KBM-7 (cell line): ENCODE results near the gene DUSP7.

ENCODE experiments used
- DNase-seq: peaks from one replicate; pipeline ENCODE4 v3.0.0-alpha.2; 2015
- in situ Hi-C: fragments of 300-500 bp; cut with MboI; formaldehyde crosslinking; loops from 2 replicates; pipeline ENCODE4 v1.14.3; 2020; ENCODE audit warnings: low sequenced_read_pairs, low pct_unique_long_range_greater_than_20kb, mixed read lengths

Gene DUSP7

DNA sequence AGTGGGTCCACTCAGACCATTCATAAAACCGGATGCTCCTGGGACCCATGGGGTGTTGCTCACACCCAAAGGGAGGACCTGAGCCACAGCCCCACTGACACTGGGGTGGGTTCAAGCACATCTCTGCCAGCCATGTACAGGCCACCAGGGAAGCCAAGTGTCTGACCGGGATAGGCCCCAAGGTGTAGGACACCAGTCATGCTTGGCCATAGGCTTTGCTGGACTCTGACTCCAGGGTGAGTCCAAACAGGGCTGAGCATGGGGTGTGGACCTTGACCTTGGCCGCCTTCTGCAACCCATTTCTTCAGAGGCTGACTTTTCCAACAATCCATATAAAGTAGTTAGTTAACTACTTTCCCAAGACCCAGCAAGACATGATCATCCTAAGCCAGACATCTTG is 31.4 kb upstream of the DUSP7 start:
- DNase-seq = no peak
- in situ Hi-C loops = no loop called here

DNA sequence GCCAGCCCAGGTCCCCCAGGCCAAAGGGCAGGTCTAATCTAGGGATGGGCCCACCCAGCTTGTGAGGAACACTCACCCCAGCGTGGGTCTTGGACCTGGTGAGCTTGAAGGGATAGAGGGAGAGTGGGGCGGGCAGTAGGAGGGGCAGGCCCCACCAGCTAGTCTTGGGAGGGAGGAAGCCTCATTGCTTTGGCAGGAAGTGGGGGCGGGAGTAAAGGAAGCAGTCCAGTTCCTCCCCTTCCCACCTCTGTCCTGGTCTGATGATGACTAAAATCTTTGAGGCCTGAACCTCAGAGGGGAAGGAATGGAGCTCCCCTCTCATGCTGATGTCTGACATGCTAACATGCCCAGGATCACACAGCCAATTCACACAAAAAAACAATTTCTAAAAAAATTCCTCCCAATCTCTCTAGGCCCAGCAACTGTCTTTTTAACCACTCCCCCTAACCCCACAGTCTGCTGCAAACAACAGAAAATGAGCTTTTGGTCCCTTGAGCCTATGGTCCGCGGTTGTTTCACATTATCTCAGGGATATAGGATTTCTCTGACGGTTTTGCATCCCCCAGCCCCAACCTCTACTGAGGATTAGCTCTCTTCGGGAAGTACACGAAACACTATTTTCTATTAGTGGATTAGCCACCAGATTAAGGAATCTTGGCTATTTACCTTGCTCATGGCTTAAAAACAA is 30.7 kb upstream of the DUSP7 start:
- in situ Hi-C loops = no loop called here
- DNase-seq = peak; percentile 81

DNA sequence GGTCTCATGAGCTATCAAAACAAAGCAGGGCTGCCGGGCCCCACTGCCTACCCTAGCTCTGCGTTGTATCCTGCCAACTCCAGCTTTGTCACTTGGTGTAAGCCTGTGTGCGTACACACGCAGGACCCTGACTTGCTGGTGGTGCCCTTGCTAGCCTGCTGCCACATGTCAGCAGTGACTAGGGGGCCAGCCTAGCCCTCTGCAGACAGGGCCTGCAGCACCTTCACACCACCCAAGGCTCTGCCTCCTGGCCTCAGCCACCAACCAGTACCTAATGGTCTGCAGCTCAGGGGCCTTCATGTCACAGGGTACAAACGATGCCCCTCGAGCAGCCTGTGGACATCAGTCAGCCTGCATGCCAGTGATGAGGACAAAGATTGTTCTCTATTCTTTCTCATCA is 30.1 kb upstream of the DUSP7 start:
- no peak for DNase-seq
- in situ Hi-C loops = no loop called here

DNA sequence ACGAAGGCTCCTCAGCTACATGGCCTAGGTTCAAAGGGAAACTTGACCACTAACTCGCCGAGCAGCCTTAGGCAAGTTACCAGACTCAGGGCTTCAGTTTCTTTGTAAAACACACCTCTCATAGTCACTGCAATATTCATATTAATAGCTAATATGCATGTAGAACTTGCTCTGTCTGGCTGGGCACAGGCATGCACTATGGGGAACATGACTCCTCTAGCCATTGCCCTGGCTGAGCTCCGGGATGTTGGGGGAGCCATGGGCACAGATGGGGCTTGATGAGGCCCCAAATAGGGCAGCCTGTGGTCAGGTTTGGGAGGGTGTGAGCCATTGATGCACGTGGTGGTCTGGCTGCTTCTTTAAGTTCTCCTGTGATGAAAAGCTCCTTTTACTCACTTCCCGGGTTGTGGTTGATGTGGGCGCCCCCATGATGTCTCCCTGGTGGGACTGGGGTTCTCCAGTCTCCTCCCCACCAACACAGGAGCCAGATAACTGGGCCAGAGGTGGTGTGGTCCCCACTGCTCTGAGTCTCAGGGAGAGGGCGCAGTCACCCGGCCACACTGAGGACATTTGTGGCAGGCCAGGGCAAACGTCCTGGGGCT is 29.4 kb upstream of the DUSP7 start:
- in situ Hi-C loops = no loop called here
- no peak for DNase-seq

DNA sequence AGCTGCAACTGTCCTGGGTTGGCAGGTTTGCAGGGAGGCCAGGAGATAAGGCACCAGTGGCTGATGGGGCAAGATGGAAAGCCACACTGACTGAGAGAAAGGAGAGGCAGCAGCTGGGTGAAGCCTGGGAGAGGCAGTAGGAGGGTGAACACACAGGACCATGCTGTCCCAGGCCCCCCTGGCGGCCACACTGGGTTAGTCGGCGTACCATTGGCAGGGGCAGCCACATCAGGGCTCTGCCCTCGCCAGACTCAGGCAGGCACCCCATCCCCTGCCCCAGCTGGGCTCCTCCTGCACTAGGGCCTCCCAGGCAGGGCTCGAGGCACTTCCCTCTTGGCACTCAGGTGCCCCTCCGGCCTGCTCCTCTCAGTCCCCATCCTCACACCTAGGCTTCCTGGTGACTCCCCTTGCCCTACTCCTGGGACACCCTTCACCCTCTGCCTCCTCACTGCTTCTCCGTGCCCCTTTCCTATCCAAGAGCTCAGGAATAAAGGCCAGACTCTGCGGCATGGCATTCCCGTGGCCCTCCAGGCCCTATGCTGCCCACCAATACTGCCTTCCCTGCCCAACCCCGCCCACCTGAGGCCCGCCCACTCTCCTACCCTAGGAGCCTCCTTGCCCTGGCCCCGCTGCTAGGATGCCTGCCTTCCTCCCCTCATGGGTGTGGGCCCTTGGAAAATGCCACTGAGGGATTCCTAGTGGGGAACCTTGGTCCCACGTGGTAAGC is 28.7 kb upstream of the DUSP7 start:
- no peak for DNase-seq
- in situ Hi-C loops = no loop called here

DNA sequence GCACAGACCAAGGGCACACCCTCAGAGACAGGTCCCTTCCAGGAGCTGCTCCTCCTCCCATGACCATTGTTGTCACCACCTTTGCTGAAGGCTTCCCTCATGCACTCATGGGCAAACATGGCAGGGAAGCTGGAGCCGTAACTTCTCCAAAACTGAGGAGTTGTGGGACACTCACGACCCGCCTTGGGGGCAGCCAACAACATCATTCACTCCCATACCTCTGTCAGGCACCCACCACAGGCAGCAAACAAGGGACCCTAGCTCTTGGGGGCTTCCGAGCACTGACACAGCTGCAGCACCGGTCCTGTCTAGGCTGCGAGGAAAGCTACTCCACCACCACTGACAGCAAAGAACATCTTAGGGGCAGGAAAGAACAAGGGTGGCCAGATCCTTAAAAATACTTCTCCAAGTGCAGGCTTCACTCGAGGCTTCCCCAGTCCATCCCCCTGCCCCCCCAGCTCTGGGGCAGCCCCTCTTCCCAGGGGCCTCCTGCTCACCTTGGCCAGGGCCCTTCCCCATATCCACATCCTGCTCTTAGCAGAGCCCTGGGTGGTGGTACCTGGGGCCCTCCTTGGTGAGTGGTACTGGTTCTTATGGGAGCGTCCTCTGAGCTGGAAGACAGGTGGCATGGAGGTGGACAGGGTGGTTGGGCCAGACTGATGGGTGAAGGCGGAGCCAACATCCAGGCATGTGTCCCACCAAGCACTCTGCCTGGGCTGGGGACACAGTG is 28.0 kb upstream of the DUSP7 start:
- in situ Hi-C loops = no loop called here
- no peak for DNase-seq

DNA sequence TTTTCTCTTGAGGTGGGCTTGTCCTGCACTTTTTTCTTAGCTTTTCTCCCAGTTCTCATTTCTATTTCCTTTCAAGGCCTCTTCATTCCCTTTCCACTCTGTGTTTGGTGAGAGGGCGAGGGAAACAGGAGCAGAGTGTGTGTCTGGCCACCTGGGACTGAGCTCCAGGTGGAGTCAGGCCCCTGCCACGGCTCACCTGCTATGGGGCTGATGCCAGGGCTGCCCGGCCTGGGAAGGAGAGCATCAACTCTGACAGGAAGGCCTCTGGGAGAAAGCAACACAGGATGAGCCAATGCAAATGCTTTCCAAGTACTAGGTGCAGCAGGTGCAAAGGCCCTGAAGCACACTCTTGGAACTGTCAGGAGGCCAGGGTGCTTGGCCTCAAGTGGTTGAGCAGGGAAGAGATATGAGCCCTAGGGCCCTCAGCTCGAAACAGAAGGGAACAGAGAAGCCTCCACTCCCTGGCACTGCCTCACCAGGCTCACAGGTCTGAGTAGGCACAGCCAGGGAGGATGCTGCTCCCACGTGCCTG is 27.3 kb upstream of the DUSP7 start:
- in situ Hi-C loops = no loop called here

DNA sequence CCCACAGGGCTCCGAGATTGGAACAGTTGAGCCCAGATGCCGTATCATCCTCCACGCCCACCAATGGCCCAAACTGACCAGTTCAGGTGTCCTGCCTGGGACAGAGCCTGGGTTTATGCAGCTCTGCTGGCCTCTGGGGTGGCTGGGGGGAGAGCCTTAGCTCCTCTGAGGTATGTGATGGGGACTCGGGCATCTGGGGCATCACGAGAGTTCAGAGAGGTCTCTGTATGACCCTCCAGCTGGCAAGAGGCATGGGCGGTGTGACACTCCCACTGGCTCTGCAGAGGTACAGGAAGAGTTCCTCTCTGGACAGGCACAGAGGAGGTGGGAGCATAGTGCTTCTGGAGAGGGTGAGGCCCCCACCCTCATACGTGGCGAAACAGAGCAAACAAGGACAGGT is 26.6 kb upstream of the DUSP7 start:
- in situ Hi-C loops = no loop called here
- DNase-seq = no peak

More for the DNA sequence above, 27.3 kb upstream of the DUSP7 start:
- DNase-seq = no peak

DNA sequence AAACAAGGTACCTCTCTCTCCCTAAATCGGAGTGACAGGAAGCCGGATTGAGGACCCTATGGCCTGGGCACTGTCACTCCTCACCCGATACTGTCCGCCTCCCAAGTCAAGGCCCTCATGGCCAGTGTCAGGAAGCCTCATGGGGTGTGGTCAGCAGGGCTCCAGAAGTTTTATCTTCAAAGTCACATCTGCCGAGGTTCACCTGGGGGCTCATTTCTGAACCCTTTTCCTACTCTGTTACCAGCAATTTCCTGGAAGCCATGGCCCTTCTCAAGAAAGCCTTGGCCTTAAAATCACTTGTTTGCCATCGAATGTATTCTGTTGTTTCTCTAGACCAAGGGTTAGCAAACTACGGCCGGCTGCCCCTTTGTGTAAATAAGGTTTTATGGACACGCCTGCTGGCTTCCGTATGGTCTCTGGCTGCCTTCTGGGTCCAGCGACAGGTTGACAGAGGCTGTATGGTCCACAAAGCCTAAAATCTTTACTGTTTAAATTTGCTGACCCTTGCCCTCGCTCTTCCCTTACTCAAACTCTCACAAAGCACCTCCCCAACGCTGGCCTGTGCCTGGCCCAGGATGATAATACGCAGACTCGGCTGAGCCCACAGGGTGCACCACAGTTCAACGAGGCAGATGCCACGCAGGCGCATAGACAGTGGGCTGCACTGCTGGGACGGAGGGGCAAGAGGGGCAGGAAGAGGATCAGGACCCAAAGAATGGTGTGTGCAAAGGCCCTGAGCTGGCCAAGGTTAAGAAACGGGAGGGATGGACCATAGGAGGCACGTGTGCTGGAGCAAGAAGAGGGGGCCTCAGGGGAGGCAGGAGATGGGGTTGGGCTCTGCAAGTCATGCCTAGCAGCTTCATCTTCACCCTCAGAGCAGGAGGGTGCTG is 24.7 kb upstream of the DUSP7 start:
- in situ Hi-C loops = no loop called here
- DNase-seq = no peak

DNA sequence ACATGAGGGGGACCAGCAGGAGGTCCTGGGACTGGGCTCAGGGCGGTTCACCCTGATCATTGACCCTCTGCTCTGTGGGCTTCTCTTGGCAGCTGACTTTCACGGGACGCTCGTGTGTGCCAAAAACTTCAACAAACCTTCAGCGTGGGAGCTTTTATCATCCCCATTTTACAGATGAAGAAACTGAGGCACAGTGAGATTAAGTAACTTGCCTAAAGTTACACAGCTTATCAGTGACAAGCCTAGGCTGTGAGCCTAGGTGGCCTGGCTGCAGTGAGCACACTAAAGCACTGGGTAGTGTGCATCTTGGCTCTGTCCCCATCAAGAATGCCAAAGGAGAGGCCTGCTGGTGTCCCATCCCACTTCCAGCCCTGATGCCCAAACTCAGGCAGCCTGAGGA is 23.6 kb upstream of the DUSP7 start:
- DNase-seq = no peak
- in situ Hi-C loops = no loop called here

DNA sequence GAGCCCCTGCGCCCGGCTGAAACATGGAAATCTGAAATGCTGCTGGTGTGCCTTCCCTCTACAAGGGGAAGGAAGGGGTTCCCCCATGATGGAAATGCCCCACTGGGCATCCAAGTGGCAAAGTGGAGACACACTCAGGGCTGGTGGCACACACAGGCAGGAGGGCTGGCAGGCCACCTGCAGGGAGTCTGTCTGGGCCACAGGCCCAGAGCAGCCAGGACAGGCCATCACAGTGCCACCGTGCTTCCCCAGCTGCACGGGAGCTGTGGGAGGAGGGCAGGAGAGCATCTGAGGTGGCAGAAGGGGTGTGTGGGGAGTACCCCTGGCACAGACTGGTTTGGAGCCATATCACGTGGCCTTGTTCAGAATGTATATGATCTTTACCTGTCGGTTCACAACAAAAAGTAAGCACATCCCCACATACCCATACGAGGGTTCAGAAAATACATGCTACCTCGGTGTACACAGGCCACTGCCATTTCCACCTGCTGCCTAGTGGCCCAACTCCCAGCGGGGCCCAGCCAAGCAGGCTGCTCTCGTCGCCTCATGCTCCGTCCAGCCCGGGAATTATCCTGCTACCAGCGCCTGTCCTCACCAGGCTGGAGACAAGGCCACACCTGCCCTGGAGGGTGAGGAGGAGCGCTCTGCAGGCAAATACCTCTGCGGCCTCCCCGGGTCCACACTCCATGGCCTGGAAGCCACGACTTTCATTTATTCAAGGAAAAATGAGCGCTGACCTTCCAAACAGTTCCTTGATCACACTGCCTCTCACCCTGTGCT is 22.6 kb upstream of the DUSP7 start:
- in situ Hi-C loops = no loop called here
- DNase-seq = no peak

DNA sequence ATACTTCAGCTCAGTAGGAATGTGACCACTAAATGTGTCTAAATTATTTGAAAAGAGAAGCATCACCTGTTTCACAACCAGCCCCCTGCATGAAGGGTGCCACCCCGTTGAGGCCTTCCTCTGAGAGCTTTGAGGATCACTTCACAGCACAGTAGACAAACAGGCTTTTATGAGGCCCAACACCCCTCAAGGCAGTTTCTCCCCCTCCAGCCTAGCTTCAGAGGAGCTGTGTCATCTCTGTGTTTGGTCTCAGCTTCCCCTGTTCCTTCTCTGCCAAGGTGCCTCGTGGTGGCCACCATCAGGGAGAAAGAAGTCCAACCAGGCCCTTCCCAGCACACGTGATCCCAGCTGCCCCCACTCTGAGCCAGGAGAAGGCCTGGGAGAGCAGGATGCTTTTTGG is 21.6 kb upstream of the DUSP7 start:
- in situ Hi-C loops = no loop called here
- DNase-seq = no peak

DNA sequence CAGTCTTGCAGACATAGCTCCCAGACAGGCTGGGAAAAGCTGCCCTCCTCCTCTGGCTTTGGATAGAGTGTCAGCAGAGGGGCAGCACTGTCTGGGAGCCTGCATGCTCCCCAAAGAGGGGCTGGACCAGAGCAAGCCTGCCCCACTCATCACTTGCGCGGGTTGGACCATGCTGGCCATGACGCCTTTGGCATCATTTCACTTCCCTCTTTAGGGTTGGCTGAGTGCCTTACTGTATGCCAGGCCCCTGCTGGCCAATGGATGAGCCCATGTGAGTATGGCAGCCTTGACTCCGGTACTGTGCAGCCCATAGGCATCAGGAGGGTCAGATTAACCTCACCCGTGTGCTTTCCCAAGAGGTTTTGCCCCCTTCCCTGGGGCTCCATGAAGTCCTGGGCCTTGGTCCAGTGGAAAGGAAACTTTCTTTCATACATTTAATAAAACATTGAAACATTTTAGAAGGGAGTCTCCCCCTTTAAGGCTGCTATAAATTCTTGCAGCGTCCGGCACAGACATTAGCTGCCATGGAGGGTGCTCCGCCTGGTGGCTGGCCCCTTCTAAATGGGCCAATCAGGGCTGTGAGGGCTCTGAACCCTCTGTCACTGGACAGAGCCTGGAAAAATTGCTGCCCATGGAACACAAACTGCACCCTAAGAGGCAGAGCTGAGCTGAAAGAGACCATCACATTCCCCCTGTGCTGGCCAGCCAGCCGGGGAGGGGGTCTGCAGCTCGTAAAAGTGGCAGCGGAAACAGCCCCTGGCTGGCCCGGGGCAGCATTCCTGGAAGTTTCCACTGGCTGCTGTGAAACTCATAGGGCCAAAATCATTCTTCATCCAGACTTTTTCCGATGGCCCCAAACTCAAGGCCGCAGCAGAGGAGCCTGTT is 20.8 kb upstream of the DUSP7 start:
- in situ Hi-C loops = no loop called here
- DNase-seq = no peak

DNA sequence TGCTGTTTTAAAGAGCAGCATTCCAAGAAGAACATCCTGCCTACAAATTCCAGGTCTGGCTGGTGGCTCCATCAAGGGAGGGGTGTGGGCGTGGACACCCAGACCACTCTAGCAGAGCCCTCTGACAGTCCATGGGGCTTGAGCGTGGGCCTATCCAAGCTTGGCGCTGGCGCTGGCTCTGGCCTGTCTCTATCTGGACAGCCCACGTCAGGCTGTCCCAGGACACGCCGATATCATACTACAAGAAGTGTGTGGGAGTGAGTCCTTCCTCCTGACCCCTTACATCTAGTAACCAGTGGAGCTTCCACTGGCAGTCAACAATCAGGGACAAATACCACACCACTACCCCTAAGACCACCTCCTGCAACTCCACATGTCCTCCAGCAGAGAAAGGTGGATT is 17.1 kb upstream of the DUSP7 start:
- no peak for DNase-seq
- in situ Hi-C loops = no loop called here

DNA sequence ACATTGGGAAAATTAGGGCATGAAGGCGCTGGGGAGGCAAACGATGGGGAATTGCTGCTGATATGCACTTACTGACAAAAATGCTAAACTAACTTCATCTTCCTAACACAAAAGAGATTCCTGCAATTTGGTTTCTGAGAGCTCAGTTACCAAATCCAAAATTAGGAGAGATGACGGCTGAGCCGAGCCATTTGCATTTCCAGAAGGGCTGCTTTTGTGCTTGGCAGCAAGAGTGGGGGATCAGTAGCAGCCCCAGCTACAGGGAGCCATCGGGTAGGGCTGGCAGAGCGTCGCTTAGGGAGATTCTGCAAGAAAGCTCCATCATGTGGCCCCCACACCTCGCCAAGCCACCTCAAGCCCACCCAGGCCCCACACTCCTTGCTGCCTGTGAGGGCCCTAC is 16.1 kb upstream of the DUSP7 start:
- in situ Hi-C loops = no loop called here
- DNase-seq = no peak

DNA sequence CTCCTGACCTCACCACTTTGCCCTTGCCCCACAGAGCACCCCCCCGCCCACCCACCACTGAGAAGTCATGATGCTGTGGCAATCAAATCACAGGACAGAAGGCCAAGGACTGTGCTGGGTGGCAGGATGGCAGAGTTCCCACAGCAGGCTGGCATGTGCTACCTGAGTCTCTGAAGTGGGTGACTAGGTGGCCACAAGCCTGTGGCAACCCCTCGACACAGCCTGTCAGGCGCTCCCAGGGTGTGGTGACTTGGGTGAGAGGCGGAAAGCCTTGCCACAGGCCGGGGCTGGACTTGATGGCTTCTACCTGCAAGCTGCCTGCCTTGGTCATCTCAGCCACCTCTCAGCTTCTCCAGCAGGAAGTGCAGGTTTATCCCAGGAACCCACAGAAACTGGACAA is 15.6 kb upstream of the DUSP7 start:
- no peak for DNase-seq
- in situ Hi-C loops = no loop called here
